Measurements from ENCODE around the gene TXNL4A. TPM values are rescaled to one million over a fixed set of nuclear protein-coding genes. Genes with fewer than 3 reads are reported as not detected.
A peak's percentile ranks its signal among the peaks of the same experiment; 100 is the strongest.

The TXNL4A gene
- total RNA-seq, 1 experiment from 2014 or later: 416 TPM

DNA sequence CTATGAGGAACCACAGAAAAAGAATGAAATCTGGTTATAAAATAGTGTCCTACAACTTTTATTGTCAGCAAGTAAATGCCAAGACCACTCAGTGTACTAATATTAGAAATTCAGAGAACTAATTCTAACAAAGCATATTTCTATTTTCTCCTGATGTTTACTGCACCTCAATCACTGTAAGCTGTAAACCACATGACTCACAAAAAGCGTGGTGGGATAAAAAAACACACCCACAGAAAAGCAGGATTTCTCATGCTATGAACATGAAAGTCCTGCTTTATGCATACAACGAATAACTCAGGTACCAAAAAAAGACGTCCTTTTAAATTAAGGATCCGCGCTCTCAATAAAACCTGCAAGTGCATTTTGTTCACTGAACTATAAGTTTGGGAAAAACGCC, 797 bp downstream of the TXNL4A start:
- H3K4me3 ChIP-seq (ENCODE audit: low read depth in 2 of 2, low read length in 2 of 2): peak overlapping the region; percentile 68 to 87
- ChIA-PET CTCF (no interaction called here), POLR2A (interaction anchor here (0.6 to 0.7 kb wide), 3 partner anchors 8 to 52 kb away, joined by 3 to 4 read pairs (median 4); no protein-coding TSS in a partner anchor)
- peaks cover 16% of the 10 kb centered on the region for H3K4me1 ChIP-seq (ENCODE audit: control insufficient read depth, insufficient read depth, low read length)
- H3K27me3 ChIP-seq (ENCODE audit: control insufficient read depth, insufficient read depth, low read length): no peaks in the 10 kb centered on the region
- DNase-seq (ENCODE audit: low read depth, low spot score) (no peak), ATAC-seq (no peak)
- H3K27ac ChIP-seq (ENCODE audit: low read length): peak overlapping the region; percentile 95
- TF ChIP-seq SIN3A (IDR thresholded peaks at IDR 0.05; ENCODE audit: borderline replicate concordance, insufficient read depth, low read depth, low read length) (no peak), CTCF (IDR thresholded peaks at IDR 0.05) (no peak), REST (IDR thresholded peaks at IDR 0.05; ENCODE audit: insufficient read depth in 1 of 2, low read depth in 2 of 2, low read length in 1 of 2) (no peak)
- peaks cover 10% of the 10 kb centered on the region for H3K36me3 ChIP-seq (ENCODE audit: control insufficient read depth, insufficient read depth, low read length)
- in situ Hi-C loops (cut with HindIII; ENCODE audit: low pct_unique_long_range_greater_than_20kb, low sequenced_read_pairs) (no loop called here), intact Hi-C loops (cut with micrococcal nuclease; ENCODE audit: unreplicated experiment) (loop anchor here (5.0 kb wide), 1 partner anchor 40 kb away; no protein-coding TSS in a partner anchor)
- H3K9me3 ChIP-seq (ENCODE audit: control insufficient read depth, insufficient read depth, low read depth, low read length): no peaks in the 10 kb centered on the region
- BruUV-seq (replicated peaks): no TSS peak

DNA sequence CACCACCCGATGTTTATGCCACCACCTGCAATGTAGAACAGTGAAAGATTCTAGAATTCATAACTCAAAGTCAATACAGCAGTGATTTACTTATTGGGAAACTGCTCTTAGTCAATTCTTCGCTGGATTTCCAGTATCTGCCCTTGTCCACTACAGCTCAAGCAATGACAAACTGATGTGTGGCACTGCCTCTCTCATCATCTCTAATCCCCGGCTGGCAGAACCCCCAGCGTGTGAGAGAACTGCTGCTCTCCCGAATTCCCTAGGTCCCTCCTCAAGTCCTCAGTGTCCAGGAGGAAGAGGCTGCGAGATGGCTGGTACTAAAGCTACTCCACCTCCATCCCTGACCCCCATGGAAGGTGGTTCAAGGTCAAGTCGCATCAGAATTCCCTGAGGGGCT, 1.6 kb downstream of the TXNL4A start:
- Histone ChIP-seq H3K4me3 (ENCODE audit: low read depth in 2 of 2, low read length in 2 of 2) (peak overlapping the region; percentile 68 to 87), H3K27me3 (ENCODE audit: control insufficient read depth, insufficient read depth, low read length) (no peaks in the 10 kb centered on the region), H3K9me3 (ENCODE audit: control insufficient read depth, insufficient read depth, low read depth, low read length) (no peaks in the 10 kb centered on the region), H3K36me3 (ENCODE audit: control insufficient read depth, insufficient read depth, low read length) (peaks cover 10% of the 10 kb centered on the region), H3K4me1 (ENCODE audit: control insufficient read depth, insufficient read depth, low read length) (peaks cover 16% of the 10 kb centered on the region), H3K27ac (ENCODE audit: low read length) (peak overlapping the region; percentile 95)
- ATAC-seq: no peak
- no peak for DNase-seq (ENCODE audit: low read depth, low spot score)
- intact Hi-C loops (cut with micrococcal nuclease; ENCODE audit: unreplicated experiment) (loop anchor here (5.0 kb wide), 1 partner anchor 41 kb away; no protein-coding TSS in a partner anchor), in situ Hi-C loops (cut with HindIII; ENCODE audit: low pct_unique_long_range_greater_than_20kb, low sequenced_read_pairs) (no loop called here)
- no peak for TF ChIP-seq SIN3A (IDR thresholded peaks at IDR 0.05; ENCODE audit: borderline replicate concordance, insufficient read depth, low read depth, low read length)
- no peak for TF ChIP-seq POLR2AphosphoS5 (IDR thresholded peaks at IDR 0.05; ENCODE audit: low read depth, low read length)
- no peak for TF ChIP-seq CTCF (IDR thresholded peaks at IDR 0.05)
- no peak for TF ChIP-seq TCF7L2 (IDR thresholded peaks at IDR 0.05; ENCODE audit: low read depth, low read length)
- no TSS peak for BruUV-seq (replicated peaks)
- ChIA-PET POLR2A (no interaction called here), CTCF (interaction anchor here (0.6 kb wide), 1 partner anchor 41 kb away, joined by 3 read pairs; no protein-coding TSS in a partner anchor)
